Stomach (tissue), 9 donors: ENCODE measurements around the gene CFAP46. TPM values are rescaled to one million over a fixed set of nuclear protein-coding genes. Genes with fewer than 3 reads are reported as not detected.

Source experiments
- DNase-seq, 2 donors: peaks; one replicate each; pipeline versions ENCODE4 v3.0.0 to v3.0.0-alpha.2; 2013 to 2019
- H3K27ac ChIP-seq, 5 donors: fragments of 200-600 bp in 4 of 5; sonication (generic) in 4 of 5; one replicate each; pipeline ENCODE4 v1.5.1; 2013 to 2019; ENCODE audit warnings: mild to moderate bottlenecking in 1 of 5, moderate library complexity in 1 of 5
- H3K27me3 ChIP-seq, 3 donors: fragments of 200-600 bp; sonication (generic); one replicate each; pipeline ENCODE4 v1.5.1; 2017 to 2019; ENCODE audit warnings: mixed run types in 1 of 3
- H3K36me3 ChIP-seq, 4 donors: fragments of 200-600 bp; sonication (generic); 1 replicate in 3 of 4; 2 replicates in 1 of 4; pipeline ENCODE4 v1.5.1; 2016 to 2019
- H3K4me1 ChIP-seq, 4 donors: fragments of 200-600 bp; sonication (generic); one replicate each; pipeline ENCODE4 v1.5.1; 2016 to 2019
- H3K4me3 ChIP-seq, 4 donors: fragments of 200-600 bp; sonication (generic) in 3 of 4; one replicate each; pipeline ENCODE4 v1.5.1; 2016 to 2019; ENCODE audit warnings: mild to moderate bottlenecking in 1 of 4
- H3K9me3 ChIP-seq, 4 donors: fragments of 200-600 bp; sonication (generic); one replicate each; pipeline ENCODE4 v1.5.1; 2016 to 2019
- EP300 ChIP-seq: sonication (generic); formaldehyde crosslinking; IDR thresholded peaks from one replicate; pipeline ENCODE4 v1.6.1; 2017; ENCODE audit warnings: antibody characterized with exemption
- POLR2A ChIP-seq, 4 donors: fragments of 450-650 bp; IDR thresholded peaks; one replicate each; pipeline ENCODE4 v1.6.1; 2016; ENCODE audit warnings: antibody characterized with exemption in 4 of 4, control low read depth in 2 of 4, mild to moderate bottlenecking in 1 of 4, moderate library complexity in 1 of 4
- POLR2AphosphoS5 ChIP-seq, 3 donors: sonication (generic); formaldehyde crosslinking; IDR thresholded peaks; one replicate each; pipeline ENCODE4 v1.6.1; 2016; ENCODE audit warnings: antibody characterized with exemption in 3 of 3
- WGBS, 5 donors: extraction: QIAGEN DNeasy Blood & Tissue Kit in 3 of 5; methylation state at CpG; one replicate each; pipeline versions ENCODE4 v1.1.5 to v1.1.7; 2013 to 2018; 5-methylcytosine and 5-hydroxymethylcytosine counted together
- intact Hi-C: fragments of 100-400 bp; cut with DNase I; formaldehyde crosslinking; loops from one replicate; pipeline ENCODE4 v1.15.1; 2023; ENCODE audit warnings: low total_unique reads
- polyA plus RNA-seq, 3 donors: library from polyadenylated mRNA; stranded (reverse); fragments of 200-250 nt; gene quantifications; one replicate each; pipeline ENCODE4 v1.2.3, GENCODE V29; 2013
- total RNA-seq, 5 donors: library from RNA; depleted of rRNA; stranded (reverse); fragments of >200 nt; gene quantifications; one replicate each; pipeline versions ENCODE4 v1.1.0 to v1.2.3, GENCODE V29; 2014 to 2016
- TF ChIP-seq, protein P1 (sequence below), 7 experiments: fragments of 450-650 bp in 4 of 7; fragments of 200-600 bp in 3 of 7; sonication (generic) in 3 of 7; IDR thresholded peaks; one replicate each; pipeline ENCODE4 v1.5.1; 2016 to 2019; ENCODE audit warnings: antibody characterized with exemption in 7 of 7, control low read depth in 2 of 7, mild to moderate bottlenecking in 1 of 7
- donor health status: healthy with polysubstance abuse.
- donor health status: Bipolar disorder and iron deficiency.
- donor health status: healthy.

Gene CFAP46
- total and polyA plus RNA-seq, 8 donors: under 0.01 to 5.8 (median 1.8) TPM; not detected in 1

DNA sequence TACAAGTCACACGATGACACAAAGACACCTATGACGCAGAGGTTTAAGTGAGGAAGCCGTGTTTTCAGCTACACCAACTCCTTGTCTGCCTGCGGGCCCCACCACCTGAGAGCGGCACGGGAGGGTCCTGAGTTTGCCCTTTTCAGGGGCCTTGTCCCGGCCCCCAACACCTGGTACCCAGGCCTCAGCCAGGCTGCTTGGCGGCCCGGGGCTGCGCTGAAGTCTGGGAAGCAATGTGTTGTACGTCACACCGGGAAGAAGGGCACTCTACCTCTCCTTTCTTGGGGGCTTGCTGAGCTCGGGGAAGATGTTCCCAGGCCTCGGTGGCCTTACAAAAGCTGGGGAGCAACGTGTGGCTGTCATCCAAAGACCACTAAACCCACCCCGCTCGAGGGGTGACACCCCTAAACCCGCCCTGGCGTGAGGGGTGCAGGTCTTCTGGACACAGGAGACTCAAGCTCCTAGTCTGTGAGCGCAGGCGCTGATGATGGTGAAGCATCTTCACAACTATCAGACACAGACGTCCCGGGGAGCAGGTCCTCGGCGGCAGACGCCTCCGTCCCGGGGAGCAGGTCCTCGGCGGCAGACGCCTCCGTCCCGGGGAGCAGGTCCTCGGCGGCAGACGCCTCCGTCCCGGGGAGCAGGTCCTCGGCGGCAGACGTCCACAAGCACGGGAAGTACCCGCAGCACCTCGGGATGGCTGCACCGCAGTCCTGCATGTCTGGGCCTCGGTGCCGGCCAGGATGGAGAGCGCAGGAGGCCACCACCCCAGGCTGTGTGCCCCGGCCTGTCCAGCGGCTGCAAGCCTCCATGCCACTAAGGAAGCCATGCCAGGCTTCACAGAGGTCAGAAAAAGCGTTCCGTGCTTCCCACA lies 15.4 kb downstream of the CFAP46 start:
- H3K27me3 ChIP-seq: peaks cover 0 to 15% (median 0%) of the 10 kb centered on the region in 3 donors
- intact Hi-C loops: no loop called here
- no peak for DNase-seq
- TF ChIP-seq, protein P1, sequence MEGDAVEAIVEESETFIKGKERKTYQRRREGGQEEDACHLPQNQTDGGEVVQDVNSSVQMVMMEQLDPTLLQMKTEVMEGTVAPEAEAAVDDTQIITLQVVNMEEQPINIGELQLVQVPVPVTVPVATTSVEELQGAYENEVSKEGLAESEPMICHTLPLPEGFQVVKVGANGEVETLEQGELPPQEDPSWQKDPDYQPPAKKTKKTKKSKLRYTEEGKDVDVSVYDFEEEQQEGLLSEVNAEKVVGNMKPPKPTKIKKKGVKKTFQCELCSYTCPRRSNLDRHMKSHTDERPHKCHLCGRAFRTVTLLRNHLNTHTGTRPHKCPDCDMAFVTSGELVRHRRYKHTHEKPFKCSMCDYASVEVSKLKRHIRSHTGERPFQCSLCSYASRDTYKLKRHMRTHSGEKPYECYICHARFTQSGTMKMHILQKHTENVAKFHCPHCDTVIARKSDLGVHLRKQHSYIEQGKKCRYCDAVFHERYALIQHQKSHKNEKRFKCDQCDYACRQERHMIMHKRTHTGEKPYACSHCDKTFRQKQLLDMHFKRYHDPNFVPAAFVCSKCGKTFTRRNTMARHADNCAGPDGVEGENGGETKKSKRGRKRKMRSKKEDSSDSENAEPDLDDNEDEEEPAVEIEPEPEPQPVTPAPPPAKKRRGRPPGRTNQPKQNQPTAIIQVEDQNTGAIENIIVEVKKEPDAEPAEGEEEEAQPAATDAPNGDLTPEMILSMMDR (IDR thresholded peaks at IDR 0.05): no peak
- TF ChIP-seq EP300 (no peak), POLR2A (IDR thresholded peaks at IDR 0.05) (no peak), POLR2AphosphoS5 (IDR thresholded peaks at IDR 0.05) (no peak)
- no peaks in the 10 kb centered on the region for H3K36me3 ChIP-seq
- H3K27ac ChIP-seq: no peak overlapping the region
- no peak overlapping the region for H3K4me3 ChIP-seq
- WGBS, 5 donors: 85 to 90% (median 88%) methylated on average over 13 to 52 of the region's 52 CpGs
- H3K9me3 ChIP-seq: no peaks in the 10 kb centered on the region
- no peaks in the 10 kb centered on the region for H3K4me1 ChIP-seq

DNA sequence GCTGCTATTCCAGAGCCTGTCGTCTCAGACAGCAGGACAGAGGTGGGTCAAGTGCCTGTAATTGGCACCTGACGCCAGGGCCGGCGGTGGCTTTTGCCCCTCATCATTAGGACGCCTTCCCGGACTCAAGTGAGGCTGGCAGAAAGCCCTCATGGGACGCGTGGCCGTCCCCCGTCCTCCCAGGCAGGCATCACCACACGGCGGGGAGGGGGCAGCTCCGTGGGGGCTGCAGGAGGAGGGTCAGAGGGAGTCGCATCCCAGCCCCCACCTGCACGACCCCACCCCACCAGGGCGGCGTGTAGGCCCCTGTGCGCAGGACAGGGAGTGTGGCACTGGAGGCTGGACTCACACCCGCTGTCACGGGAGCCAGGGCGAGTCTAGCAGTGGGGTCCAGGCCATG lies 16.3 kb downstream of the CFAP46 start:
- no peak for TF ChIP-seq POLR2AphosphoS5 (IDR thresholded peaks at IDR 0.05)
- no peak for TF ChIP-seq EP300
- TF ChIP-seq, protein P1 (IDR thresholded peaks at IDR 0.05): no peak
- no peak for TF ChIP-seq POLR2A (IDR thresholded peaks at IDR 0.05)
- no peak for DNase-seq
- intact Hi-C loops: no loop called here

DNA sequence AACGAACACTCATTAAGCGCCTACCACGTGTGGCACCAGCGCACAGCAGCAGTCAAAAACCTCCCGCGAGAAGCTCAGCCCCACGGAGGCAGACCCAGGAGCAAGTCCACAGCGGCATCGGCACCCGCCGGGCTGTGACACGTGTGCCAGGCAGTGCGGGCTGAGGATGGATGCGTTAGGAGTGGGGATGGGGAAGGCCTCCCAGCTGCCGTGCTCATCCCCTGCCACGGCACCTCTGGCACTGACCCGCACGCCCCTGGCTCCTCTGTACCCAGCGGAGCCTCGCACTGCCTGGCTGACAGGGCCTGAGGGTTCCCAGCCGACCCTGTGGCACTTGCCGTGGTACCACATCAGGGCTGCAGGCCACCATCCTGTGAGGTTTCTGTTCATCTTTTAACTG lies 16.8 kb downstream of the CFAP46 start:
- TF ChIP-seq, protein P1 (IDR thresholded peaks at IDR 0.05): no peak
- TF ChIP-seq EP300: no peak
- no peak for TF ChIP-seq POLR2AphosphoS5 (IDR thresholded peaks at IDR 0.05)
- no peak for TF ChIP-seq POLR2A (IDR thresholded peaks at IDR 0.05)
- H3K4me1 ChIP-seq: no peaks in the 10 kb centered on the region
- WGBS, 5 donors: 94 to 98% (median 95%) methylated on average over 18 to 22 of the region's 22 CpGs
- no peaks in the 10 kb centered on the region for H3K36me3 ChIP-seq
- peaks cover 0 to 27% (median 0%) of the 10 kb centered on the region in 3 donors for H3K27me3 ChIP-seq
- no peak overlapping the region for H3K4me3 ChIP-seq
- H3K27ac ChIP-seq: no peak overlapping the region
- intact Hi-C loops: no loop called here
- H3K9me3 ChIP-seq: no peaks in the 10 kb centered on the region
- no peak for DNase-seq

More for the DNA sequence above, 16.3 kb downstream of the CFAP46 start:
- H3K9me3 ChIP-seq: no peaks in the 10 kb centered on the region
- H3K27ac ChIP-seq: no peak overlapping the region
- peaks cover 0 to 22% (median 0%) of the 10 kb centered on the region in 3 donors for H3K27me3 ChIP-seq
- no peaks in the 10 kb centered on the region for H3K4me1 ChIP-seq
- H3K36me3 ChIP-seq: no peaks in the 10 kb centered on the region
- WGBS, 5 donors: 75 to 91% (median 84%) methylated on average over 16 to 21 of the region's 21 CpGs
- H3K4me3 ChIP-seq: no peak overlapping the region

DNA sequence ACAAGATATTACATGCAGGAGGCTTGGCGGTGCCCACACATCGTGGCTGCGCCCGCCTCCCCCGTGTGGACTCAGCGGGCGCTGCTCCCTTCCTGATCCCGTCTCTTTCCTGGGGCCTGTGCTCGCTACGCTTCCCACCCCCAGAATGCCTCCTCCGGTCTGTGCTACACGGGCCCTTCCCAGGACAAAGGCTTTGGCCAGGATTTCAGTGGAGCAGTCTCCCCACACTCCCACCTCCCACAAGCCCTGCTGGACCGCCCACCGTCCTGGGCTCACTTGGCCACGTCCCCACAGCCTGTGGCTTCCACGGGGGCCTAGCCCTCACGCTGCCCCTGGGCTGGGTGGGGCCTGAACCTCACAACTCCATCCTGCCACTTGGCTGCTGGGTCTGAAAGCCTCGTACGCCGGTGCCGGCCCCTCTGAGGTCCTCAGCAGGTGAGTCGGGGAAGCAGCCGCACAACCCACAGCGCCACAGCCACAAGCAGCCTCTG lies 17.3 kb downstream of the CFAP46 start:
- H3K4me1 ChIP-seq: no peaks in the 10 kb centered on the region
- H3K36me3 ChIP-seq: no peaks in the 10 kb centered on the region
- TF ChIP-seq, protein P1 (IDR thresholded peaks at IDR 0.05): no peak
- DNase-seq: no peak
- peaks cover 0 to 32% (median 0%) of the 10 kb centered on the region in 3 donors for H3K27me3 ChIP-seq
- no peak overlapping the region for H3K4me3 ChIP-seq
- 76 to 92% (median 84%) methylated on average over 20 to 24 of the region's 24 CpGs for WGBS, 5 donors
- H3K27ac ChIP-seq: no peak overlapping the region
- intact Hi-C loops: no loop called here
- no peaks in the 10 kb centered on the region for H3K9me3 ChIP-seq
